ENCODE measurements around the gene TRMT61A. TPM values are rescaled to one million over a fixed set of nuclear protein-coding genes. Genes with fewer than 3 reads are reported as not detected.

Gene TRMT61A
- total and polyA plus RNA-seq, 10 of the 15 experiments (the other 5 are each of a cell fraction or from before 2014, with no cell fraction given): 0.11 to 21.9 (median 11.4) TPM

DNA sequence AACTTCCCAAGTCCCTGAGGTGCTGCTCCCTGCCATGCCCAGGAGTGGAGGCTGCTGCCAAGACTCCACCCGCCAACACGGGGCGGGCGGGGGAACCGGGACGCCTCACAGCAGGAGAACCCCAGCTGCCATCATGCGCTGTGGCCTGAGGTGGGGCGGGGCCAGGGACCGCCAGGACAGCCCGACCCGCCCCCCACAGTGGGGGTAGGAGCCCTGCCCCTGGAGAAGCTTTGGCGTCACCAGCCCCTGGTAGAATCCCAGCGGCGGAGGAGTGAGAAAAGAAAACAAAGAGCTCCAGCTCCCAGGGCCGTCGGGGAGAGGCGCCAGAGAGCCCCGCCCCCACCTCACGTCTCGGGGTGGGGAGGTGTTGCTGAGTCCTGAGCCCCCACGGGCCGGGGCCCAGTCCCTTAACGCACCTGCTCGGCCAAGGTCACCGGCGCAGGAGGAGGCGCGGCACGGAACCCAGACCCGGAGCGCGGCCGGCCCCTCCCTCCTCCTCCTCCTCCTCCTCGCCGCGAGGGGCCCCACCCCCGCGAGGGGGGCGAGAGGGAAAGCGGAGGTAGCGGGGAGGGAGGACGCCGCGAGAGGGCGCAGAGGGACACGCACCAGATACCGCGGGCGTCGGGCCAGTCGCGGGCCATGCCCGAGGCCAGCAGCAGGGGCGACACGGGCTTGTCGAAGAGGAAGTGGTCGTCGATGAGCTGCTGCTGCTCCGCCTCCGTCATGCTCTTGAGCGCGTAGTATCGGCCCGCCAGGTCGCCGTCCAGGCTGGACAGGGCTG, 8.1 kb upstream of the TRMT61A start (continued):
- TF ChIP-seq CHD2 (IDR thresholded peaks at IDR 0.05; ENCODE audit: borderline replicate concordance, low read depth, low read length) (peak; percentile 17; the same call in 1 of the 2 replicates), GATAD2B (conservative IDR thresholded peaks at IDR 0.05; ENCODE audit: low read depth) (peak; percentile 38), YY1 (IDR thresholded peaks at IDR 0.05; ENCODE audit: low read depth, low read length) (0 out of 2 replicates have a peak, but pooled peaks have one; percentile 13), BACH1 (IDR thresholded peaks at IDR 0.05; ENCODE audit: borderline replicate concordance) (peak; percentile 55; the same call in 1 of the 2 replicates), KDM1A (IDR thresholded peaks at IDR 0.05; ENCODE audit: borderline replicate concordance) (no peak)

DNA sequence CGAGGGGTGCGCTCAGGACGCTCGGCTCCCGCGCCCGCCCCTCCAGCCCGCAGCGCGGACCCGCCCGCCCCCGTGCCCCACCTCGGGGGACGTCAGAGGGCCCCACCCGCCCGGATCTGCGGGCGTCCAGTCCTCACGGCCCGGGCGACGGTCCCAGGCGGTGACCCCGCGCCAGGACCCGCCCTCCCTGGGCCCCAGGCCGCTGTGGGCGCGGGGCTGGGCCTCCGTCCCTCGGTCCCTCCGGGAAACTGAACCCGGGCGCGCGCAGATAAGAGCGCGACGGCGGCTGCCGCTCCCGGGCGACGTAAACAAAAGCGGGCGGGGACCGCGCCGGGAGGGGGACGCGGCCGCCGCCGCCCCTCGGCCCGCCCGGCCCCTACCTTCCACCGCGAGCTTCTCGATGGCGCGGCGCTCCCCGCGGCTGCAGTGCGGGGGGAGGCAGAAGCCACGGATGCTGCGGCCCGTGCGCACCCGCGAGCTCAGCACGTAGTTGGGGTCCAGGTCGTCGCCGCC, 7.5 kb upstream of the TRMT61A start:
- FAIRE-seq (no peak), DNase-seq (ENCODE audit: low read depth, low spot score) (no peak), ATAC-seq (peak; percentile 10)
- no peaks in the 10 kb centered on the region for H3K79me2 ChIP-seq (ENCODE audit: control insufficient read depth, insufficient read depth, low read length)
- H3K9ac ChIP-seq (ENCODE audit: control insufficient read depth, insufficient read depth, low read length): no peak overlapping the region
- POLR2A ChIA-PET: interaction anchor here (0.6 to 0.8 kb wide), 2 partner anchors 33 to 120 kb away, joined by 4 to 5 read pairs; no protein-coding TSS in a partner anchor
- no peaks in the 10 kb centered on the region for H4K20me1 ChIP-seq (ENCODE audit: control insufficient read depth, insufficient read depth)
- in situ Hi-C loops (cut with MboI) (no loop called here), intact Hi-C loops (cut with micrococcal nuclease; ENCODE audit: unreplicated experiment) (no loop called here)
- SMC1A ChIA-PET (ENCODE audit: uncharacterized antibody, unreplicated experiment): interaction anchor here (1.6 kb wide), 1 partner anchor 22 kb away, joined by 5 read pairs; no protein-coding TSS in a partner anchor
- H3K4me3 ChIP-seq: peak overlapping the region; percentile 66
- H3K9me3 ChIP-seq (replicated peaks; ENCODE audit: control insufficient read depth, insufficient read depth, low read length): no peaks in the 10 kb centered on the region; the same call in 2 of the 3 replicates
- peak overlapping the region; percentile 62 for H2AFZ ChIP-seq (ENCODE audit: control insufficient read depth, low read depth, low read length)
- H3K4me1 ChIP-seq (ENCODE audit: control insufficient read depth, insufficient read depth, low read length): peaks cover 26% of the 10 kb centered on the region
- H3K27ac ChIP-seq (ENCODE audit: control insufficient read depth, insufficient read depth): no peak overlapping the region
- RAD21 ChIA-PET (ENCODE audit: unreplicated experiment): interaction anchor here (1.4 kb wide), 2 partner anchors 26 to 30 kb away, joined by 5 to 7 read pairs; no protein-coding TSS in a partner anchor
- TF ChIP-seq PAX8 (IDR thresholded peaks at IDR 0.05): no peak
- peak; percentile 61 for TF ChIP-seq SUZ12 (IDR thresholded peaks at IDR 0.05; ENCODE audit: unreplicated experiment)
- H3K27me3 ChIP-seq (replicated peaks in 1 of 2; ENCODE audit: control insufficient read depth in 2 of 2, insufficient read depth in 2 of 2, low read length in 1 of 2): peaks cover 2% of the 10 kb centered on the region in 2 experiments; a peak in 2 of 4 replicates
- no TSS peak for BruUV-seq (replicated peaks)
- H3K4me2 ChIP-seq (ENCODE audit: control insufficient read depth, insufficient read depth): peak overlapping the region; percentile 97
- H3K36me3 ChIP-seq (ENCODE audit: control insufficient read depth in 2 of 2, insufficient read depth in 2 of 2, low read length in 1 of 2): no peaks in the 10 kb centered on the region
- CTCF ChIA-PET: interaction anchor here (1.0 to 6.5 kb wide), 5 partner anchors 8 to 41 kb away, joined by 3 to 53 read pairs (median 4); partner anchors contain the start of genes BAG5 and TRMT61A
- 3% methylated on average over 6 of the region's 77 CpGs for WGBS (ENCODE audit: insufficient coverage, insufficient replicate concordance, low lambda C conversion rate, missing lambda C conversion rate)
